Muscle layer of colon (tissue), 2 donors: ENCODE measurements around the gene TBC1D22B.

Experiments
- H3K27ac ChIP-seq: one replicate; pipeline ENCODE4 v1.7.0; 2013; ENCODE audit warnings: low read depth, mild to moderate bottlenecking, low read length, moderate library complexity
- H3K27me3 ChIP-seq, 2 donors: one replicate each; pipeline ENCODE4 v1.7.0; 2013; ENCODE audit warnings: low read length in 2 of 2, mild to moderate bottlenecking in 2 of 2; ENCODE audit not compliant: insufficient read depth in 2 of 2, control insufficient read depth in 1 of 2
- H3K36me3 ChIP-seq: one replicate; pipeline ENCODE4 v1.7.0; 2013; ENCODE audit warnings: mild to moderate bottlenecking, low read length; ENCODE audit not compliant: insufficient read depth
- H3K4me1 ChIP-seq: one replicate; pipeline ENCODE4 v1.7.0; 2013; ENCODE audit warnings: mild to moderate bottlenecking, low read length; ENCODE audit not compliant: insufficient read depth
- H3K4me3 ChIP-seq, 2 donors: one replicate each; pipeline ENCODE4 v1.7.0; 2013; ENCODE audit warnings: low read length in 2 of 2, low read depth in 1 of 2, mild to moderate bottlenecking in 1 of 2, moderate library complexity in 1 of 2
- H3K9ac ChIP-seq: one replicate; pipeline ENCODE4 v1.7.0; 2013; ENCODE audit warnings: low read length
- H3K9me3 ChIP-seq: one replicate; pipeline ENCODE4 v1.7.0; 2013; ENCODE audit warnings: mild to moderate bottlenecking, low read length
- donor health status: abdominal sarcoma.
- donor health status: Adenocarcinoma of cecum.

Gene TBC1D22B

GRCh38 chr6:37241775-37242428 is 15.7 kb upstream of the TBC1D22B start:
- Histone ChIP-seq H3K4me1 (peaks cover 45% of the 10 kb centered on the region), H3K4me3 (no peak overlapping the region), H3K36me3 (no peaks in the 10 kb centered on the region), H3K27me3 (no peaks in the 10 kb centered on the region), H3K27ac (no peak overlapping the region), H3K9me3 (no peaks in the 10 kb centered on the region), H3K9ac (no peak overlapping the region)

- Histone ChIP-seq H3K9me3 (no peaks in the 10 kb centered on the region), H3K4me3 (no peak overlapping the region), H3K4me1 (peaks cover 45% of the 10 kb centered on the region), H3K27me3 (no peaks in the 10 kb centered on the region), H3K36me3 (no peaks in the 10 kb centered on the region), H3K27ac (peak overlapping the region; percentile 46), H3K9ac (no peak overlapping the region)
These were observed 15.0 kb upstream of the TBC1D22B start for GRCh38 chr6:37242429-37243052.

GRCh38 chr6:37243131-37243815 is 14.3 kb upstream of the TBC1D22B start:
- Histone ChIP-seq H3K9ac (no peak overlapping the region), H3K9me3 (no peaks in the 10 kb centered on the region), H3K27me3 (no peaks in the 10 kb centered on the region), H3K4me1 (peaks cover 45% of the 10 kb centered on the region), H3K27ac (peak overlapping the region; percentile 77), H3K36me3 (no peaks in the 10 kb centered on the region), H3K4me3 (no peak overlapping the region)

- peak overlapping the region; percentile 77 for H3K27ac ChIP-seq
- no peaks in the 10 kb centered on the region for H3K9me3 ChIP-seq
- H3K4me1 ChIP-seq, result peaks cover 45% of the 10 kb centered on the region
- no peak overlapping the region for H3K9ac ChIP-seq
- no peak overlapping the region for H3K4me3 ChIP-seq
- H3K27me3 ChIP-seq, result no peaks in the 10 kb centered on the region
- H3K36me3 ChIP-seq, result no peaks in the 10 kb centered on the region
These were observed 13.7 kb upstream of the TBC1D22B start for GRCh38 chr6:37243816-37244370.

GRCh38 chr6:37244430-37245310 is 12.9 kb upstream of the TBC1D22B start:
- Histone ChIP-seq H3K27ac (peak overlapping the region; percentile 77), H3K4me3 (no peak overlapping the region), H3K27me3 (no peaks in the 10 kb centered on the region), H3K4me1 (peaks cover 43% of the 10 kb centered on the region), H3K9ac (no peak overlapping the region), H3K9me3 (no peaks in the 10 kb centered on the region), H3K36me3 (no peaks in the 10 kb centered on the region)

- Histone ChIP-seq H3K4me1 (no peaks in the 10 kb centered on the region), H3K27me3 (no peaks in the 10 kb centered on the region), H3K27ac (no peak overlapping the region), H3K4me3 (no peak overlapping the region), H3K9me3 (no peaks in the 10 kb centered on the region), H3K36me3 (no peaks in the 10 kb centered on the region), H3K9ac (no peak overlapping the region)
These were observed 6.3 kb upstream of the TBC1D22B start for GRCh38 chr6:37251211-37251780.

- Histone ChIP-seq H3K27ac (no peak overlapping the region), H3K36me3 (no peaks in the 10 kb centered on the region), H3K9ac (no peak overlapping the region), H3K4me3 (no peak overlapping the region), H3K27me3 (no peaks in the 10 kb centered on the region), H3K9me3 (no peaks in the 10 kb centered on the region), H3K4me1 (peaks cover 4% of the 10 kb centered on the region)
These were observed 4.0 kb upstream of the TBC1D22B start for GRCh38 chr6:37253486-37254007.

- H3K4me3 ChIP-seq, result no peak overlapping the region
- H3K27ac ChIP-seq, result no peak overlapping the region
- no peak overlapping the region for H3K9ac ChIP-seq
- H3K27me3 ChIP-seq, result no peaks in the 10 kb centered on the region
- no peaks in the 10 kb centered on the region for H3K9me3 ChIP-seq
- H3K36me3 ChIP-seq, result no peaks in the 10 kb centered on the region
- peaks cover 11% of the 10 kb centered on the region for H3K4me1 ChIP-seq
These were observed 2.7 kb upstream of the TBC1D22B start for GRCh38 chr6:37254881-37255280.

GRCh38 chr6:37256692-37257319 is 766 bp upstream of the TBC1D22B start:
- Histone ChIP-seq H3K9me3 (no peaks in the 10 kb centered on the region), H3K27ac (no peak overlapping the region), H3K4me1 (peaks cover 11% of the 10 kb centered on the region), H3K36me3 (no peaks in the 10 kb centered on the region), H3K9ac (no peak overlapping the region), H3K4me3 (peak overlapping the region in 1 of 2 donors; percentile 94), H3K27me3 (no peaks in the 10 kb centered on the region)

- Histone ChIP-seq H3K4me1 (peaks cover 11% of the 10 kb centered on the region), H3K27me3 (no peaks in the 10 kb centered on the region), H3K9me3 (no peaks in the 10 kb centered on the region), H3K4me3 (peak overlapping the region; percentile 86 to 94), H3K27ac (no peak overlapping the region), H3K9ac (peak overlapping the region; percentile 95), H3K36me3 (no peaks in the 10 kb centered on the region)
These were observed 295 bp upstream of the TBC1D22B start for GRCh38 chr6:37257320-37257633.
